NCI-H526 treated with DMSO at 0.1 percent for 48 hours (cell line): ENCODE results near the gene SYNE1.

ENCODE experiments used
- DNase-seq: peaks from one replicate; lab custom pipeline; 2025; lab: John Stamatoyannopoulos, UW

Gene SYNE1

DNA sequence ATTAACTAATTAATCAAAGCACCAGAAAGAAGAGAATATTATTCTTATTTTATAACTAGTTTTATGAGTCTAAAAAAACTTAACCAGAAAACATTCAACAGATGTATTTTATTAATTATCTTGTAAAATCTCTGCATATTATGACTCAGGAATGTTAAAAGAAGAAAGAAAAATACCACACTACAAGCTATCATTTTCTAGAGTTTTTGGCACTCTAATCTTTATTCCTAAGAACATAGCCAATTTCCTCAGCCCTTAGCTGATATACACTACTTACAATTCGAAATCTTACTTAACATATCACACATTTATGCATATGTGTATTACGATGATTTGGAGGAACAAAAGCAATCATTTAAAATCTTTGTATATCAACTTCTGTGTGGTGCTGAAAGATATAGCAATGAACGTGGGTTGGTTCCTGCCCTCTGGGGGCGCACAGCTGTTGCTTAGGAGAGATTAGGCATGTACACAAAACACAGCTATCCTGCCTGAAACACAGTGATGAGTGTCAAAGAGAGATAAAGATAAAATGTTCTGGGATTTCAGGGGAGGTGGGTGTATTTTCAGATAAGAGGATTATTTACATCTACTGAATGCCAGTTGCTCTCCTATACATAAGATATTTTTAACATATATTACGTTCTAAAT lies 404.5 kb downstream of the SYNE1 start:
- no peak for DNase-seq

DNA sequence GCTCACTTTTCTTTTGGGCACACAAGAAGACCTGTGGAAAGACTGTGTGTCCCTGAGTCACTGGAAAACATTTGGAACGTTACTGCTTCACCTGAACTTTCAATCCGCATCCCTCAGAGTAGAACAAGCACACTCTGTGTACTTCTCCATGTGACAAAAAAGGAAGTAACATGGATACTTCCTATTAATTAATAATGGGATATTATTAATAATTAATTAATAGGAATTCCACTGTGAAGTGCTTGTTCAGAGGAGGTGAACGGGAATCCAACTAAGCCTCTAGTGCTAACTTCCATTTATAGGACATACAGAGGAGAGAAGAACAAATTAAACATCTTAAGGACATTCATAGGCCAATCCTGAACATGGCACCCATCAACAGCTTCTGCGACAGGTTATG lies 407.8 kb downstream of the SYNE1 start:
- no peak for DNase-seq

- no peak for DNase-seq
These were observed 411.0 kb downstream of the SYNE1 start for GRCh38 chr6:152226119-152226518.

DNA sequence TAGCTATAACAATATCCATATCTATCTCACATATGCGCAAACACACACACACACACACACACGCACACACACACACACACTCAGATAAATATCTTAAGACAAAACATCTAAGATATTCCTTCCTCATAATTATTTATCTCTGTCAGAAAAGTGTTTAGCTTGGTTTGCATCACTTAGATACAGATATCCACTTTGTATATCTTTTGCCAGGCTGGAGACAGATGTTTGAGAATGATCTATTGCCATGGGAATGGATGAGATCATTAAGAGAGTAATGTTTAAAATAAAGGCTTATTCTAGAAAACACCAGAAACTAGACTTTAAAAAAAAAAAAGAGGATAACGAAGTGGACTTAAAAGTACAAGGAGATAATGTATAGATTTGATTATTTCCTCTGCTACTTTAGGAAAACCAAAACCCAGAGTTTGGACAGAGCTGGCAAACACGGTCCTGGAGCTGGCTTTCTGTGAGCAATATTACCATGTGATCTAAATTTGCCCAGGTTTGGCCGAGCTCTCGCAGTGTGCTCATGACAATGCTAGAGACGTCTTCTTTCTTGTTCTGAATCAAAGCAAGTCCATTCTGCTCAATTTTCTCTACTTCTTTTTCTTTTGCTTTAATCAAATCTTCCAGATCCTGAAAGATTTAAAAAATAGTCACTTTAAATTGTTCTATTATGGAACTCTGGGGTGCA lies 411.8 kb downstream of the SYNE1 start:
- DNase-seq = no peak

- no peak for DNase-seq
These were observed 413.5 kb downstream of the SYNE1 start for GRCh38 chr6:152223636-152224035.

GRCh38 chr6:152221806-152222628 lies 415.1 kb downstream of the SYNE1 start:
- no peak for DNase-seq

GRCh38 chr6:152220786-152221185 lies 416.4 kb downstream of the SYNE1 start:
- no peak for DNase-seq

DNA sequence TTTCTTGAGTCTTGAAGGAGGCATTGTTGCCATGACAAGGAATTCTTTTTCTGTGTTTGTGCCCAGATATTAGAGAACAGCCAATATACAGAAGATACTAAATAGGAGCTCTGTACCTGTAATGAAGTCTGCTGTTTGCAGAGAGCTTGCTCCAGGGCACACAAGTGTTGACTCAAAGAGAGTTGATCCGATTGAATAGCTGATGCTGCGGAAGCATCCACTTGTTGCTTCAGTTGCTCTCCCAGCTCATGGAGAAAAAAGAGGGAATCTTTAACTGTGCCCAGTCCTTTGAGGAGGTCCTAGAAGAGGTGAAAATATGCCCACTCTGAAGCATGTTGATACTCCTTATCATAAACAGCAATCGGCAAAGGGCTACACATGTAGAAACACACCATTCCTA lies 418.3 kb downstream of the SYNE1 start:
- DNase-seq = no peak

GRCh38 chr6:152212437-152212836 lies 424.7 kb downstream of the SYNE1 start:
- DNase-seq = no peak

DNA sequence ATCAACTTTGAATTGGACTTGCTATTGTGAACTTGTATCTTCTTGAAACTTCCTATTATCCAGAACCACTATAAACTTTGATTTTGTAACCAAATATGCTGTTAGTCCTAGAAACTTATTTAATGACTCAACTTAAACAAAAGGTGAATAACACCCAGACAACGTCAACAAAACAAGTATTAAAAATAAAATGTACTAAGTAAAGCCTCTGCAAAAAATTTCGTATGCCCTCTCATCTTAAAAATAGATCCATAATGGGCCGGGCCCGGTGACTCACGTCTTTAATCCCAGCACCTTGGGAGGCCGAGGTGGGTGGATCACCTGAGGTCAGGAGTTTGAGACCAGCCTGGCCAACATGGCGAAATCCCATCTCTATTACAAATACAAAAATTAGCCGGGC lies 428.0 kb downstream of the SYNE1 start:
- no peak for DNase-seq

GRCh38 chr6:152207915-152208714 lies 429.0 kb downstream of the SYNE1 start:
- no peak for DNase-seq

DNA sequence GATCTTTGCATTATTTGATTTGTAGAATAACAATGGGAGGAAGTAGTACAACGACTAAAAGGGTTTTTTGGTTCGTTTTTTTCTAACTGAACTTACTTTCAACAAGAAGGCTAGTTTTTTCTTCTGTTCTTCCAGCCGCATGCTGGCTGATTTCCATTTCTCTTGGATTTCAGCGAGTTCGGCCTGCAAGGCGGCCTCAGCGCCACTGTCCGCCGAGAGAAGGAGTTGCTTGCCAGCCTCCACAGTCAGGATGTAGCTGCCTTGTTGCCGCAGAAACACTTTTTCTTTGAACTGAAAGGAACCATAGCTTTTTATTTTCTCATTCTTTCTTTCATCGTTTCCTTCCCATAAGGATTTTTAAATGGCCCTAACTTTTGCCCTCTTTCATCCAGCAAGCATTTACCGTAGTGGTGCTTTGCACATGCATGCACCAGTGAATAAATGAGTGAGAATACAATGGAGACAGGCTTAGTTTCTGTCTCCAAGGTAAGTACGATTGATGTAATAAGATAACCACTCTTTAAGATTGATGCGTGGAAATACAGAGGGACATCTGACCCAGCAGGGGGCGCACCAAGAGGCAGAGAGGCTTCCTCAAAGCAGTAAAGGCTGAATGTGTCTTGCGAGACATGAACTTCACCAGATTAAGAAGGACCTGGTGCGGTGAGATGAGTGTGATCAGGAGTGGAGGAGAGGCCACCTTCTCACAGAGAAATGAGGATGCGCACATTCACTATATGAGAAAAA lies 430.9 kb downstream of the SYNE1 start:
- no peak for DNase-seq

GRCh38 chr6:152204591-152204990 lies 432.6 kb downstream of the SYNE1 start:
- no peak for DNase-seq

DNA sequence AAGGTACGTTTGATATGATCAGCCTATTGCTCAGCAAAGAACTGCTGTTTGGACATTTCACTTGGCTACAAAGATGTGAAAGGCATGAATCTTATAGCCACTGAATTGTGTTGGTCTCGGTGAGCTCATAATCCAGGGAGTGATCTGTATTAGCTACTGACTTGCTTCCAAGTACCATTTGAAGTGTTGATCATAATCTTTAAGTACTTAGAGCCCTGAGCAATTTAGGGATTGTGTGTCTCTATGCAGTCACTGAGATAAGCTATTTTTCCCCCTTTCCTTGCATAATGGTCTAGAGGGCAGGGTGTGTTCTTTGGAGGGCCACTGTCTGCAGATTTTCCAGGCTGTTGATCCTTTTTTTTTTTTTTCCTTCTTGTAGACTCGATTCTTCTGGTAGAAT lies 436.0 kb downstream of the SYNE1 start:
- no peak for DNase-seq

- DNase-seq = no peak
These were observed 441.3 kb downstream of the SYNE1 start for GRCh38 chr6:152195896-152196295.

GRCh38 chr6:152189736-152190135 lies 447.4 kb downstream of the SYNE1 start:
- DNase-seq = no peak

GRCh38 chr6:152188011-152188410 lies 449.2 kb downstream of the SYNE1 start:
- DNase-seq = no peak

GRCh38 chr6:152186840-152187239 lies 450.3 kb downstream of the SYNE1 start:
- no peak for DNase-seq

DNA sequence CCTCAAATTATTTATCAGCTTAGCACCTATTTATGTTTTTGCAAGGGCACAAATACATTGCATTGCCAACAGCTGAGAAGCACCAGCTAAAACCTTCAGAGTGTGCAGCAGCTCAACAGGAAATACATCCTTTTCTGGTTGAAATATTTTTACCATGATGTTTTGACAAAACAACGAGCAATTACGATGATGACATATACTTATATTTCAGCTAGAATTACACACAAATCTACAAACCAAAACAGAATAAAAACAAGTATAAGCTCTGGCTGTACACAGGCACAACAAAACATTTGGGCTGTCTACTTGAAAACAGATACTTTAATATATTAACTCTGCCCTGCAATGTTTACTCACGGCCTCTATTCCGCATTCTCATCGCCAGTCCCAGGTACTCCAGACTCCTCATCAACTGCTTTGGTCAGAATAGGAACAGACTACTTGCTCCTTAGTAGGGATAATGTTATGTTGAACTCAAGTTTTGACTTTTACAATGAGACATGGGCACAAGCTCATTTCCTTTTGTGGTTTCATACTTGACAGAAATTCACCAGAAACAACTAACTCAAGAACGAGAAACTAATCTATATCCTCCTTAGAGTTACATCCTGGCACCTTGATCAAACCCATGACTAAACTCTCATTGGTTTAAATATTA lies 452.1 kb downstream of the SYNE1 start:
- DNase-seq = no peak

DNA sequence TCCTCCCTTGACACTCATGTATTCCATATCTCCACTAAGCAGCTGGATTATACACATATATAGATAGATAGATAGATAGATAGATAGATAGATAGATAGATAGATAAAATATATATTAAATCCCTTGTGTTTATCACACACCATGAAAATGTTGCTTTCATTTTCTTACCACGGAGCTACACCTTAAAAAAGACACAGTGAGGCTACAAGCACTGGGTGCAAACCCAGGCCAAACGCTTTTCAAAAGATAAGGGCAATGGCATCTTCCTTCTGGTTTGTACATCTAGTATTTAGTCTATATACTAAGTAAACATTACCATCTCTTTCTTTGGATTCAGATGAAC lies 452.6 kb downstream of the SYNE1 start:
- DNase-seq = no peak

DNA sequence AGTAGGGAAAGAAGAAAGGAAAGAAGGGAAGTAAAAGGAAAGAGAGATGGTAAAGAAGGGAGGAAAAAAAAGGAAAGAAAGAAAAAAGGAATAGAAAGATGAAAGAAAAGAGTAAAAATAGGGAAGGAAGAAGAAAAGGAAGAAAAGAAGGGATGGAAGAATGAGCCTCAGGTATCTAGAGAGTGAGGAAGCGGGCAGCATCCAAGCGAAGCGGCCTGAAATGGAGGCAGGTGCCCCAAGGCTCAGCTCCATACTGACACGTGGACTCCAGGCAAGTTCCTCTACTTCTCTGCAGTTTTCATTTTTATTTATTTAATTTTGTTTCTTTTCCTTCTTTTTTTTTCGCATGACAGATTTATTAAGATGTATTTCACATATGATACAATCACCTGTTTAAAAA lies 456.6 kb downstream of the SYNE1 start:
- DNase-seq = no peak
